Endodermal cell (in vitro differentiated cells): Measurements from ENCODE around the gene VPS50. TPM values are rescaled to one million over a fixed set of nuclear protein-coding genes. Genes with fewer than 3 reads are reported as not detected.

Experiments used
- DNase-seq: peaks from one replicate; pipeline ENCODE4 v3.0.0-alpha.2; 2017
- H3K27ac ChIP-seq: 2 replicates; pipeline ENCODE4 v1.5.1; 2013; ENCODE audit warnings: mild to moderate bottlenecking, low read depth, low read length, moderate library complexity
- H3K27me3 ChIP-seq: 2 replicates; pipeline ENCODE4 v1.6.1; 2013; ENCODE audit warnings: mild to moderate bottlenecking, low read length, moderate library complexity; ENCODE audit not compliant: insufficient read depth, control insufficient read depth, poor library complexity, severe bottlenecking
- H3K36me3 ChIP-seq: 2 replicates; pipeline ENCODE4 v1.7.0; 2013; ENCODE audit warnings: mild to moderate bottlenecking, low read length, moderate library complexity; ENCODE audit not compliant: control insufficient read depth, insufficient read depth
- H3K4me1 ChIP-seq: one replicate; pipeline ENCODE4 v1.7.0; 2013; ENCODE audit warnings: low read length; ENCODE audit not compliant: control insufficient read depth, insufficient read depth
- H3K4me3 ChIP-seq: 2 replicates; pipeline ENCODE4 v1.5.1; 2013; ENCODE audit warnings: mild to moderate bottlenecking, low read length, moderate library complexity
- H3K9ac ChIP-seq: 2 replicates; pipeline ENCODE4 v1.6.1; 2013; ENCODE audit warnings: mild to moderate bottlenecking, low read length, moderate library complexity; ENCODE audit not compliant: poor library complexity, severe bottlenecking; ENCODE audit errors: extremely low read depth
- H3K9me3 ChIP-seq: 2 replicates; pipeline ENCODE4 v1.6.1; 2013; ENCODE audit warnings: mild to moderate bottlenecking, low read length, moderate library complexity; ENCODE audit not compliant: control insufficient read depth
- H3K27ac Mint-ChIP-seq: 2 replicates; pipeline ENCODE4 v1.8.0; 2020; ENCODE audit warnings: mixed read lengths
- H3K27me3 Mint-ChIP-seq: 2 replicates; pipeline ENCODE4 v1.8.0; 2021; ENCODE audit warnings: mild to moderate bottlenecking, mixed read lengths; ENCODE audit not compliant: insufficient read depth
- H3K36me3 Mint-ChIP-seq: 2 replicates; pipeline ENCODE4 v1.8.0; 2020; ENCODE audit warnings: low read depth, mixed read lengths
- H3K4me1 Mint-ChIP-seq: 2 replicates; pipeline ENCODE4 v1.8.0; 2020; ENCODE audit warnings: mixed read lengths
- H3K4me3 Mint-ChIP-seq: 2 replicates; pipeline ENCODE4 v1.8.0; 2020; ENCODE audit warnings: mild to moderate bottlenecking, moderate library complexity, mixed read lengths
- H3K9me3 Mint-ChIP-seq: 2 replicates; pipeline ENCODE4 v1.8.0; 2020; ENCODE audit warnings: mild to moderate bottlenecking, mixed read lengths
- CTCF ChIP-seq: fragments of 200-600 bp; sonication (generic); conservative IDR thresholded peaks from 2 replicates; pipeline ENCODE4 v1.5.0; 2021; ENCODE audit warnings: antibody characterized with exemption, mild to moderate bottlenecking
- WGBS, 2 experiments: methylation state at CpG; one replicate each; pipeline versions ENCODE4 v1.1.5 to v1.1.7; 2013; ENCODE audit warnings: missing lambda C conversion rate in 2 of 2, mixed read lengths in 1 of 2; ENCODE audit not compliant: insufficient coverage in 1 of 2, insufficient read length in 1 of 2; 5-methylcytosine and 5-hydroxymethylcytosine counted together
- total RNA-seq, 2 donors: library from RNA; stranded (reverse); fragmentation: NEBNext Ultra II Directional in 1 of 2; extraction: Animal tissue kit (Norgen Biotek cat#: 25700) in 1 of 2; gene quantifications; 2 replicates in 1 of 2; 3 replicates in 1 of 2; pipeline ENCODE4 v1.2.1, GENCODE V29; 2021

Gene VPS50
- total RNA-seq, 2 donors from 2014 or later = 13.3 to 14.9 TPM

- DNase-seq = no peak
- Histone ChIP-seq H3K36me3 (peaks cover 3% of the 10 kb centered on the region), H3K4me1 (no peaks in the 10 kb centered on the region), H3K9ac (no peak overlapping the region), H3K9me3 (no peaks in the 10 kb centered on the region), H3K4me3 (no peak overlapping the region), H3K27ac (no peak overlapping the region), H3K27me3 (no peaks in the 10 kb centered on the region)
- no peak for TF ChIP-seq CTCF
- Mint-ChIP-seq H3K9me3 (no peaks in the 10 kb centered on the region), H3K27me3 (no peaks in the 10 kb centered on the region), H3K4me3 (no peak overlapping the region), H3K4me1 (no peaks in the 10 kb centered on the region), H3K27ac (no peak overlapping the region), H3K36me3 (peaks cover 2% of the 10 kb centered on the region)
- whole genome bisulfite sequencing, 2 experiments = 90 to 92% methylated on average over 2 to 4 of the region's 4 CpGs
Observed at GRCh38 chr7:93265220-93265619, 33.1 kb downstream of the VPS50 start.

GRCh38 chr7:93279541-93279940 is 47.4 kb downstream of the VPS50 start:
- Histone ChIP-seq H3K27me3 (no peaks in the 10 kb centered on the region), H3K9ac (no peak overlapping the region), H3K4me3 (no peak overlapping the region), H3K36me3 (peaks cover 6% of the 10 kb centered on the region), H3K9me3 (no peaks in the 10 kb centered on the region), H3K4me1 (no peaks in the 10 kb centered on the region), H3K27ac (no peak overlapping the region)
- no peak overlapping the region for H3K27ac Mint-ChIP-seq
- H3K4me1 Mint-ChIP-seq = peaks cover 14% of the 10 kb centered on the region
- H3K36me3 Mint-ChIP-seq = peaks cover 16% of the 10 kb centered on the region
- no peaks in the 10 kb centered on the region for H3K27me3 Mint-ChIP-seq
- H3K4me3 Mint-ChIP-seq = no peak overlapping the region
- no peak for TF ChIP-seq CTCF
- H3K9me3 Mint-ChIP-seq = no peaks in the 10 kb centered on the region
- WGBS, 2 experiments = 95 to 100% methylated on average over 1 of the region's 1 CpG
- DNase-seq = no peak

GRCh38 chr7:93284908-93285307 is 52.7 kb downstream of the VPS50 start:
- Mint-ChIP-seq H3K27me3 (no peaks in the 10 kb centered on the region), H3K4me3 (no peak overlapping the region), H3K36me3 (peaks cover 15% of the 10 kb centered on the region), H3K4me1 (peaks cover 28% of the 10 kb centered on the region), H3K9me3 (no peaks in the 10 kb centered on the region), H3K27ac (no peak overlapping the region)
- no peak for TF ChIP-seq CTCF
- DNase-seq = no peak
- H3K27ac ChIP-seq = no peak overlapping the region
- H3K9ac ChIP-seq = no peak overlapping the region
- no CpG with 5 or more reads among the region's 1 CpG for WGBS, 2 experiments
- no peaks in the 10 kb centered on the region for H3K4me1 ChIP-seq
- peaks cover 6% of the 10 kb centered on the region for H3K36me3 ChIP-seq
- no peaks in the 10 kb centered on the region for H3K27me3 ChIP-seq
- peak overlapping the region; percentile 9 for H3K4me3 ChIP-seq
- no peaks in the 10 kb centered on the region for H3K9me3 ChIP-seq
